HCT116 (cell line): Measurements from ENCODE around the gene APBB1IP.

Experiments
- EZH2 ChIP-seq: fragments of 200-600 bp; sonication (generic); IDR thresholded peaks from 2 replicates; pipeline ENCODE4 v1.6.1; 2017; ENCODE audit warnings: antibody characterized with exemption, mixed run types
- EZH2phosphoT487 ChIP-seq: fragments of 200-600 bp; IDR thresholded peaks from 2 replicates; pipeline ENCODE4 v1.6.1; 2018; ENCODE audit warnings: antibody characterized with exemption, borderline replicate concordance
- JUND ChIP-seq: IDR thresholded peaks from 2 replicates; pipeline ENCODE4 v1.6.1; 2012
- POLR2A ChIP-seq: IDR thresholded peaks from 2 replicates; pipeline ENCODE4 v1.7.0; 2011; ENCODE audit warnings: borderline replicate concordance; ENCODE audit not compliant: insufficient read depth, insufficient read length; ENCODE audit errors: extremely low read depth
- POLR2AphosphoS5 ChIP-seq: IDR thresholded peaks from 2 replicates; pipeline ENCODE4 v1.6.1; 2011; ENCODE audit warnings: mild to moderate bottlenecking, low read depth, low read length, moderate library complexity
- RAD21 ChIP-seq: IDR thresholded peaks from 2 replicates; pipeline ENCODE4 v1.6.1; 2012; ENCODE audit warnings: low read depth, mild to moderate bottlenecking
- SP1 ChIP-seq: IDR thresholded peaks from 2 replicates; pipeline ENCODE4 v1.6.1; 2012; ENCODE audit warnings: low read depth
- SRF ChIP-seq: IDR thresholded peaks from 2 replicates; pipeline ENCODE4 v1.6.1; 2012; ENCODE audit warnings: low read depth
- TCF7L2 ChIP-seq: IDR thresholded peaks from 2 replicates; pipeline ENCODE4 v1.7.0; 2011; ENCODE audit warnings: borderline replicate concordance, inconsistent platforms; ENCODE audit not compliant: insufficient read depth, insufficient read length; ENCODE audit errors: extremely low read depth
- YY1 ChIP-seq: IDR thresholded peaks from 2 replicates; pipeline ENCODE4 v1.6.1; 2011; ENCODE audit warnings: low read length, low read depth, moderate library complexity, mild to moderate bottlenecking; ENCODE audit not compliant: insufficient replicate concordance; ENCODE audit errors: extremely low read depth
- ZFX ChIP-seq: fragments of 450-650 bp; IDR thresholded peaks from 2 replicates; pipeline ENCODE4 v1.6.1; 2017
- ZNF274 ChIP-seq: fragments of 200-500 bp; sonication (Bioruptor generic); IDR thresholded peaks from 2 replicates; pipeline ENCODE4 v1.6.1; 2014; ENCODE audit warnings: mild to moderate bottlenecking, low read depth, low read length, inconsistent platforms
- TF ChIP-seq, protein P1 (sequence below), 3 experiments: fragments of 200-600 bp in 1 of 3; sonication (generic) in 1 of 3; IDR thresholded peaks in 2 of 3; conservative IDR thresholded peaks in 1 of 3; 2 replicates each; pipeline ENCODE4 v1.5.1; 2012 to 2017; ENCODE audit warnings: low read depth in 2 of 3, low read length in 2 of 3, antibody characterized with exemption in 1 of 3, borderline replicate concordance in 1 of 3, control low read depth in 1 of 3, mild to moderate bottlenecking in 1 of 3, mixed read lengths in 1 of 3, mixed run types in 1 of 3, moderate library complexity in 1 of 3; ENCODE audit not compliant: insufficient read depth in 1 of 3
- TF ChIP-seq, protein P2 (sequence below): IDR thresholded peaks from 2 replicates; pipeline ENCODE4 v1.6.1; 2012; ENCODE audit warnings: low read depth

DNA sequence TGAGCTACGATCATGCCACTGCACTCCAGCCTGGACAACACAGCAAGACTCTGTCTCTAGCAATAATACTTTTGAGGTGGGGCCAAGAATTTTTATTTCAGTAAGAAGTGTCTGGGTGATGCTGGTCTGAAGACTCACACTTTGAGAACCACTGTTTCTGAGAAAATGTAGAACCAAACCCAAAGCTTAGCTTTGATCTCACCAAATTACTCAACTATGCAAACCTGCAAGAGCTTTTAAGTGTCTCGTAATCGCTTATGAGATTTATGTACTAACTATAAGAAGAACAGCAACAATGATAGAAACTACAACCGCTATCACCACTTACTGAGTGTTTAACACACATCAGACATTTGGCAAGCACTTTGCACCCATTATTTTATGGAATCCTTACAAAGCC is 29.5 kb downstream of the APBB1IP start:
- no peak for TF ChIP-seq SP1
- TF ChIP-seq, protein P1, sequence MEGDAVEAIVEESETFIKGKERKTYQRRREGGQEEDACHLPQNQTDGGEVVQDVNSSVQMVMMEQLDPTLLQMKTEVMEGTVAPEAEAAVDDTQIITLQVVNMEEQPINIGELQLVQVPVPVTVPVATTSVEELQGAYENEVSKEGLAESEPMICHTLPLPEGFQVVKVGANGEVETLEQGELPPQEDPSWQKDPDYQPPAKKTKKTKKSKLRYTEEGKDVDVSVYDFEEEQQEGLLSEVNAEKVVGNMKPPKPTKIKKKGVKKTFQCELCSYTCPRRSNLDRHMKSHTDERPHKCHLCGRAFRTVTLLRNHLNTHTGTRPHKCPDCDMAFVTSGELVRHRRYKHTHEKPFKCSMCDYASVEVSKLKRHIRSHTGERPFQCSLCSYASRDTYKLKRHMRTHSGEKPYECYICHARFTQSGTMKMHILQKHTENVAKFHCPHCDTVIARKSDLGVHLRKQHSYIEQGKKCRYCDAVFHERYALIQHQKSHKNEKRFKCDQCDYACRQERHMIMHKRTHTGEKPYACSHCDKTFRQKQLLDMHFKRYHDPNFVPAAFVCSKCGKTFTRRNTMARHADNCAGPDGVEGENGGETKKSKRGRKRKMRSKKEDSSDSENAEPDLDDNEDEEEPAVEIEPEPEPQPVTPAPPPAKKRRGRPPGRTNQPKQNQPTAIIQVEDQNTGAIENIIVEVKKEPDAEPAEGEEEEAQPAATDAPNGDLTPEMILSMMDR (IDR thresholded peaks at IDR 0.05 in 2 of 3, conservative IDR thresholded peaks at IDR 0.05 in 1 of 3; ENCODE audit: borderline replicate concordance in 1 of 3, insufficient read depth in 1 of 3, low read depth in 2 of 3, low read length in 2 of 3), result no peak
- TF ChIP-seq POLR2A, result no peak
- no peak for TF ChIP-seq POLR2AphosphoS5
- no peak for TF ChIP-seq EZH2
- TF ChIP-seq JUND, result no peak
- no peak for TF ChIP-seq TCF7L2
- TF ChIP-seq, protein P2, sequence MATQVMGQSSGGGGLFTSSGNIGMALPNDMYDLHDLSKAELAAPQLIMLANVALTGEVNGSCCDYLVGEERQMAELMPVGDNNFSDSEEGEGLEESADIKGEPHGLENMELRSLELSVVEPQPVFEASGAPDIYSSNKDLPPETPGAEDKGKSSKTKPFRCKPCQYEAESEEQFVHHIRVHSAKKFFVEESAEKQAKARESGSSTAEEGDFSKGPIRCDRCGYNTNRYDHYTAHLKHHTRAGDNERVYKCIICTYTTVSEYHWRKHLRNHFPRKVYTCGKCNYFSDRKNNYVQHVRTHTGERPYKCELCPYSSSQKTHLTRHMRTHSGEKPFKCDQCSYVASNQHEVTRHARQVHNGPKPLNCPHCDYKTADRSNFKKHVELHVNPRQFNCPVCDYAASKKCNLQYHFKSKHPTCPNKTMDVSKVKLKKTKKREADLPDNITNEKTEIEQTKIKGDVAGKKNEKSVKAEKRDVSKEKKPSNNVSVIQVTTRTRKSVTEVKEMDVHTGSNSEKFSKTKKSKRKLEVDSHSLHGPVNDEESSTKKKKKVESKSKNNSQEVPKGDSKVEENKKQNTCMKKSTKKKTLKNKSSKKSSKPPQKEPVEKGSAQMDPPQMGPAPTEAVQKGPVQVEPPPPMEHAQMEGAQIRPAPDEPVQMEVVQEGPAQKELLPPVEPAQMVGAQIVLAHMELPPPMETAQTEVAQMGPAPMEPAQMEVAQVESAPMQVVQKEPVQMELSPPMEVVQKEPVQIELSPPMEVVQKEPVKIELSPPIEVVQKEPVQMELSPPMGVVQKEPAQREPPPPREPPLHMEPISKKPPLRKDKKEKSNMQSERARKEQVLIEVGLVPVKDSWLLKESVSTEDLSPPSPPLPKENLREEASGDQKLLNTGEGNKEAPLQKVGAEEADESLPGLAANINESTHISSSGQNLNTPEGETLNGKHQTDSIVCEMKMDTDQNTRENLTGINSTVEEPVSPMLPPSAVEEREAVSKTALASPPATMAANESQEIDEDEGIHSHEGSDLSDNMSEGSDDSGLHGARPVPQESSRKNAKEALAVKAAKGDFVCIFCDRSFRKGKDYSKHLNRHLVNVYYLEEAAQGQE, result no peak
- no peak for TF ChIP-seq RAD21
- TF ChIP-seq ZNF274, result no peak
- no peak for TF ChIP-seq SRF
- no peak for TF ChIP-seq YY1
- TF ChIP-seq EZH2phosphoT487, result no peak
- TF ChIP-seq ZFX, result no peak
